Glomerular visceral epithelial cell (primary cell): ENCODE measurements around the gene KLF17.
A peak's percentile ranks its signal among the peaks of the same experiment; 100 is the strongest.

ENCODE experiments used
- DNase-seq: peaks from one replicate; pipeline ENCODE4 v3.0.0-alpha.2; 2016; ENCODE audit errors: extremely low spot score

The KLF17 gene, protein sequence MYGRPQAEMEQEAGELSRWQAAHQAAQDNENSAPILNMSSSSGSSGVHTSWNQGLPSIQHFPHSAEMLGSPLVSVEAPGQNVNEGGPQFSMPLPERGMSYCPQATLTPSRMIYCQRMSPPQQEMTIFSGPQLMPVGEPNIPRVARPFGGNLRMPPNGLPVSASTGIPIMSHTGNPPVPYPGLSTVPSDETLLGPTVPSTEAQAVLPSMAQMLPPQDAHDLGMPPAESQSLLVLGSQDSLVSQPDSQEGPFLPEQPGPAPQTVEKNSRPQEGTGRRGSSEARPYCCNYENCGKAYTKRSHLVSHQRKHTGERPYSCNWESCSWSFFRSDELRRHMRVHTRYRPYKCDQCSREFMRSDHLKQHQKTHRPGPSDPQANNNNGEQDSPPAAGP

DNA sequence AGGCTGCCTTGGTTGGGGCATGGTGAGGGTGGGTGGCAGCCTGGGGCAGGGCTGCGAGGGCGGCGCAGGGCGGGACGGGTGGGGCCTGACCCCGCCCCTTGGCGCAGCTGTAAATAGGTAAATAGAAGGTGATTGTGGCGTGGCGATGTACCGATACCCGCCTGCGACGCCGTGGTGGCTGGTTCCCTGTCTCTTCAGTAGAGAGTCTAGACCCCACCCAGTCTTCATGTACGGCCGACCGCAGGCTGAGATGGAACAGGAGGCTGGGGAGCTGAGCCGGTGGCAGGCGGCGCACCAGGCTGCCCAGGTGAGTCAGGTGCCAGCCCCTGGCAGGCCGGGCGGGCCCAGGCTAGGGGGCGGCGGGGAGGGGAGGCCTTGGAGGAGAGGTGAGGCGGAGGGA, at the start of gene KLF17:
Gene KLF17 (plus strand): TSS at position 140 of the 400 bp plus-strand sequence. CDS start 87 bp downstream, at position 227.
- no peak for DNase-seq

GRCh38 chr1:44071461-44071860, 47.2 kb upstream of the KLF17 start:
- DNase-seq = no peak

GRCh38 chr1:44072204-44072603, 46.4 kb upstream of the KLF17 start:
- peak; percentile 70 for DNase-seq

DNA sequence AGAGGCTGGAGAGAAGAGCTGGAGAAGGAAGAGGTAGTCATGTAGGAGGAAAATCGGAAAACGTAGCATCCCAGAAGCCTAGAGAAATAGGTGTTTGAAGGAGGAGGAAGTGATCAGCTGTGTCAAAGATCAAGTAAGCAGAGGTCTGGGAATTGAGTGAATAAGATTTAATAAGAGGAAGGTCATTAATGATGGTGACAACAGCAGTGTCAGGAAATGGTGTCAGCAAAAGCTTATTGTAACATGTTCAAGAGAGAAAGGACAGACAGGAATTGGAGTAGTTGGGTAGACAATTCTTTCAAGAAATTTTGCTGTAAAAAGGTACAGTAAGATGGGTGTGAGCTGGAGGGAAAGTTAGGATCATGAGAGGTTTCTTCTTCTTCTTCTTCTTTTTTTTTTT, 45.8 kb upstream of the KLF17 start:
- no peak for DNase-seq

DNA sequence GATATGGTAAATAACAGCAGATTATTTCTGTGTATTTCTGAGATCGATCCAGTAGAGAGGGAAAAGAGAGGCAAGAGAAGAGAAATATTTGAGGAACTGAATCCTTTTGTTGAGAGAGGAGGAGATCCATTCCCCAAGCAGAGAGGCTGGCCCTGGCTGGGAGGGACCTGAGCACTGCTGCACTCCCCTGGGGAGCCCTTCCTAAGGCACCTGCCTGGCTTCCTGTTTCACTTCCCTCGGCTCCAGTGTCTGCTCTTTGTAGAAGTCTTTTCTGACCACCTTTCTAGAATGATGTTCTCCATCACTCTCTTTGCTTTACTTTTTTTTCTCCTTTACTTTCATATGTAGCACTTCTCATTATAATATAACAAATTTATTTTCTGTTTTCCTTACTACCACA, 45.1 kb upstream of the KLF17 start:
- DNase-seq = no peak

DNA sequence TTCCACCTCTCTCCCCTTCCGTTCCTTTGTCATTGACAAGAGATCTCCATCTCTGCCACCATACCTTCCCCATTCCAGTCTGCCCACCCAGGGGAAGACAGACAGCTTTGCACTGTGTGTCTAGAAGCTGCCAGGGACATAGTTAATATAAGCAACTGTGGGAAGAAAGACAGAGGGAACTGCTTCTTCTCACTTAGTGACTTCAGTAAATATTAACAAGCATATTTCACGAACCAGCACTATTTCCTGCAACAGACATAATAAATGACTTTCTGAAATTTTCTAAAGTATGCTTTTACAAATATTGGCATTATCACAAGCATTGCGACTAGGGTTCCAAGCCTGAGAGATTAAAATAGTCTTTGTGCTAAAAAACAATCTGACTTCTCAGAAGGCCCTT, 44.2 kb upstream of the KLF17 start:
- DNase-seq = no peak

- DNase-seq = no peak
Measured at GRCh38 chr1:44076066-44076465, 42.6 kb upstream of the KLF17 start.

DNA sequence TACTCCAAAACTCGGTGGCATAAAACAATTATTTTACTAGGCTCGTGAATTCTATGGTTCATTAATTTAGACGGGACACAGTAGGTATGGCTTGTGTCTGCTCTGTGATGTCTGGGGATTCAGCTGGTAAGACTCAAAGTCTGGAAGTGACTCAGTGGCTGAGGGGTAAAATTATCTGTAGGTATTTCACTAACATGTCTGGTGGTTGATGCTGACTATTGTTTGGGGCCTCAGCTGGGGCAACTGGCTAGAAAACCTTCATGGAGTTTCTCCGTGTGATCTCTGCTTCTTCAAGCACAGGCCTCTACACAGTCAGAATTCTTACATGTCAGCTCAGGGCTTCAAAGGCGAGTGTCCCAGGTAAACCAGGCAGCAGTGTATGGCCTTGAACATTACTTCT, 41.2 kb upstream of the KLF17 start:
- no peak for DNase-seq

GRCh38 chr1:44078104-44078503, 40.5 kb upstream of the KLF17 start:
- DNase-seq = no peak

DNA sequence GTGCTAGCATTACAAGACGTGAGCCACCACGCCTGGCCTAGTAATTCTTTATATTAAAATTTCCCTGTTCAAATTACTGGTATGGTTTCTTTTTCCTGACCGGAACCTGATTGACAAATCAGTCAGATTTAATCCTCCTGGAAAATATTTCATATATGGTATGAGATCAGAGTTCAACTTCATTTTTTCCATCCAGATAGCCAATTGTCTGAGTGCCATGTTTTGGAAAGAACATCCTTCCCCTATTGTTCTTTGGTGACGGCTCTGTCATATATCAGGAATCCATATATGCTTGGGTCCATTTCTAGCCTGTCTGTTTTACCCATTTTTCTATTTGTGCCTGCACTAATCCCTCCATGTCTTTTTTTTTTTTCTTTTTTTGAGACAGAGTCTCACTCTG, 39.1 kb upstream of the KLF17 start:
- DNase-seq = no peak

DNA sequence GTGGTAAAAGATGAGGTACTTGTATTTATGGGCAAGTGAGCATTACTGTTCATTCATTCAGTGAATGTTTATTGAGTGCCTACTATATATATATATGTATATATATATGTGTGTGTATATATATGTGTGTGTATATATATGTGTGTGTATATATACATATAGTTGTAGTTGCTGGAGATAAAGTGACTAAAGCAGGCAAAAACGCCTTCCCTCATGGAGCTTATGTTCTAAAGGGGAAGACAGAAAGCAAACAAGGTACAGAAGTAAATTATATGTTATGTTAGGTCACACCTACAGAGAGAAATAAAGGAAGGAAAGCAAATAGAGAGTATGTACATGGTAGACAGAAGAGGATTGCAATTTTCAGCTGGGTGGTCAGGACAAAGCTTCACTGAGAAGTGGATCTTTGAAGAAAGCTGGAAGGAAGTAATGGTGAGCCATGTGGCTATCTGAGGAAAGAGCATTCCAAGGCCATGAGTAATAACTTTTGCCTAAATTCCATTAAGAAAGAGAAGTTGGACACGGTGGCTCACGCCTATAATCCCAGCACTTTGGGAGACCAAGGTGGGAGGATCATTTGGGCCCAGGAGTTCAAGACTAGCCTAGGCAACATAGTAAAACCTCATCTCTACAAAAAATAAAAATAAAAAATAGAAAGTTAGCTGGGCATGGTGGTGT, 33.5 kb upstream of the KLF17 start:
- DNase-seq = peak; percentile 54

DNA sequence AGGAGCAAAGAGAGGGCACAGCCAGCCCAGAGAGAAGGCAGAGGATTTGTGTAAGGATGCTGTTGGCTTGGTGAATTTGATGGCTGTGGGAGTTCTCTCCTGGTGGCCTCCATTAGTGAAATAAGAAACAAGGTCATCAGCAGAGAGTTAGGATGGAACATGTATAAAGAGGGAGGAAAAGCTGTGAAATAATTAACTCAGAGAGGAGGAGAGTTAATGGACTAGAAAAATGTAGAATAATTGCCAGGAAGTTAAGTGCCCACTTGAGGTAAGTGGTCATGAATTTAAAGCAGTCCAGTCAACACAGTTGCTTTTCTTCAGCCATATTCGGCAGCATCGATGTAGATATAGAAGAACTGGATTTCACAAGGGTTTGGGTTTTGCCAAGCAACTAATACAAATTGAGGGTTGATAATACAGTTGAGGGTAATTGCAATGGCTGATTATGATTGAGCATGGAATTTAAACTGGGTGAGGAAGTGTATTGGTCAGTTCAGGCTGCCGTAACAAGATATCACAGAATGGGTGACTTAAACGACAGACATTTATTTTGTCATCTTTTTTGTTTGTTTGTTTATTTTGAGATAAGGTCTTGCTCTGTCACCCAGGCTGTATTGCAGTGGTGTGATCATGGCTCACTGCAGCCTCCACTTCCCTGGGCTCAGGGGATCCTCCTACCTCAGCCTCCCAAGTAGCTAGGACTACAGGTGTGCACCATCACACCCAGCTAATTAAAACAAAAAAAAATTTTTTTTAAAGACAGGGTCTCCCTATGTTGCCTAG, 31.7 kb upstream of the KLF17 start:
- DNase-seq = no peak

DNA sequence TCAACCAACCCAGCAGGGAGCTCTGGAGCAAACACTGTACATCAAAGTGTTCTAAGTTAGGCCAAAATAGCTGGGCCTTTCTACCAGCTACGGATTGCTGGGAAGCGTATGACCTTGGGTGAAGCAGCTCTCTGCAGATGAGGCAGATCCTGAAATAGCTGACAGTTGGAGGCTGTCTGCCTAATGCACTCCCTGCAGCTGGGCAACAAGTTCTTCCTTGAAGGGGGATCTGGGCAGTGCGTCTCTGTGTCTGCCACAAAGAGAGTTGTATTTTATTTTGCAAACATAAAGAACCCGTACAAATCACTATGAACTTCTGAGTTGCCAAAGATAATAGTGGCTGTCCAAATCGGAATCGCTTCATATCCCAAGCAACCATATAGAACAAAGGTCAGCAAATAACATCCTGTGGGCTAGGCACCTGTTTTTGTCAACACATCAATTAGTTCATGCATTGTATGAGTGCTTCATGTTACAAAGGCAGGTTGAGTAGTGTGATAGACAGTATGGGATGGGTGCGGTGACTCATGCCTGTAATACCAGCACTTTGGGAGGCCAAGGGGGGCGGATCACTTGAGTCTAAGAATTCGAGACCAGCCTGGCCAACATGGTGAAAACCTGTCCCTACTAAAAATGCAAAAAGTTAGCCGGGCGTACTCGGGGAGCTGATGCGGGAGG, 29.1 kb upstream of the KLF17 start:
- DNase-seq = no peak

GRCh38 chr1:44090429-44091252, 28.0 kb upstream of the KLF17 start:
- DNase-seq = no peak

DNA sequence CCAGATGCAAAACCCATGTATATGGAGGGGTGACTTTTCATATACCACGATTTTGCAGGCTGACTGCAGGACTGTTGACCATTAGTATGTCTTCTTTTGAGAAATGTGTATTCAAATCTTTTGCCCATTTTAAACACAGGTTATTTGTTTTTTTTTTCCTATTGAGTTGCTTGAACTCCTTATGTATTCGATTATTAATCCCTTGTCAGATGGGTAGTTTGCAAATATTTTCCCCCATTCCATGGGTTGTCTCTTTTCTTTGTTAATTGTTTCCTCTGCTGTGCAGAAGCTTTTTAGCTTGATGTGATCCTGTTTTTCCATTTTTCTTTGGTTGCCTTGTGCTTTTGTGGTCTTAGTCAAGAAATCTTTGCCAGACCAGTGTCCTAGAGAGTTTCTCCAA, 24.6 kb upstream of the KLF17 start:
- no peak for DNase-seq

GRCh38 chr1:44100183-44100868, 18.3 kb upstream of the KLF17 start:
- no peak for DNase-seq

- DNase-seq = no peak
Measured at GRCh38 chr1:44101328-44101727, 17.3 kb upstream of the KLF17 start.

DNA sequence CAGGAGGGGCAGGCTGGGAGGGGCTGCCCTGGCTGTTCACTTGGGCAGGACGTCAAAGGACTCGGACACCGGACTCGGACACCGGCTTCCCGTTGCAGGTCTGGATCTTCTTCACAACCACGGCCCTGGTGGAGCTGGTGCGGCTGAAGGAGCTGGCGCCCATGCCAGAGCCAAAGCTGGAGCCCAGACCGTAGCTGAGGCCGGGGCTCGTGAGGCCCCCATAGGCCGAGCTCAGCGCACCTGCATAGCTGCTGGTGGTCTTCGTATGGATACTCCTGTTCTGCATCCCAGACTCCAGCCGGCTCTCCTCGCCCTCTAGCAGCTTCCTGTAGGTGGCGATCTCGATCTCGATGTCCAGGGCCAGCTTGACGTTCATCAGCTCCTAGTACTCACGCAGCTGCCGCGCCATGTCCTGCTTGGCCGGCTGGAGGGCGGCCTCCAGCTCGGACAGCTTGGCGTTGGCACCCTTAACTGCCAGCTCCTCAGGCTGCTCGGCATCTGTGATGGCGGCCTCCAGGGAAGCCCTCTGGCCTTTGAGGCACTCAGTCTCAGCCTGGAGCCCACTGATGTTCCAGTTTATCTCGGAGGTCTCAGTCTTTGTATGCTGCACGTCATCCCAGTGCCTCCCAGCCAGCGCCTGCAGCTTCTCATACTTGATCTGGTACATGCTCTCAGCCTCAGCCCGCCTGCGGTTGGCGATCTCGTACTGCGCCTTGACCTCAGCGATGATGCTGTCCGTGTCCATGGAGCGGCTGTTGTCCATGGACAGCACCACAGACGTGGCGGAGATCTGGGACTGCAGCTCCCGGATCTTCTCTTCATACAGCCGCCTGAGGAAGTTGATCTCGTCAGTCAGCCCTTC, 15.1 kb upstream of the KLF17 start:
- DNase-seq = no peak

DNA sequence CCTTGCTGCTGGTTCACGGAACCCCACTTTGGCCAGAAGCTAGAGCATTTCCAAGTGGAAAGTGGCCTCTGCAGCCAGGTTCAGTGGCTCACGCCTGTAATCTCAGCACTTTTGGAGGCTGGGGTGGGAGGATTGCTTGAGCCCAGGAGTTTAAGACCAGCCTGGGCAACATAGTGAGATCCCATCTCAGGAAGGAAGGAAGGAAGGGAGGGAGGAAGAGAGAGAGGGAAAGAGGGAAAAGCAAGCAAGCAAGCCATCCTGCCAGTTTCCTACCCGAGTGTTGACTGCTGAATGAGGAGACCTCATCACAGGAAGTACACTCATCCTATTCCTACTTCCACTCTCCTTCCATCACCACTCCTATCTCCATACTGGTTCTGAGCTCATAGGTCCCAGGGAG, 12.8 kb upstream of the KLF17 start:
- no peak for DNase-seq

GRCh38 chr1:44108241-44108640, 10.4 kb upstream of the KLF17 start:
- no peak for DNase-seq
